ENCODE measurements around the gene ETV1.

DNA sequence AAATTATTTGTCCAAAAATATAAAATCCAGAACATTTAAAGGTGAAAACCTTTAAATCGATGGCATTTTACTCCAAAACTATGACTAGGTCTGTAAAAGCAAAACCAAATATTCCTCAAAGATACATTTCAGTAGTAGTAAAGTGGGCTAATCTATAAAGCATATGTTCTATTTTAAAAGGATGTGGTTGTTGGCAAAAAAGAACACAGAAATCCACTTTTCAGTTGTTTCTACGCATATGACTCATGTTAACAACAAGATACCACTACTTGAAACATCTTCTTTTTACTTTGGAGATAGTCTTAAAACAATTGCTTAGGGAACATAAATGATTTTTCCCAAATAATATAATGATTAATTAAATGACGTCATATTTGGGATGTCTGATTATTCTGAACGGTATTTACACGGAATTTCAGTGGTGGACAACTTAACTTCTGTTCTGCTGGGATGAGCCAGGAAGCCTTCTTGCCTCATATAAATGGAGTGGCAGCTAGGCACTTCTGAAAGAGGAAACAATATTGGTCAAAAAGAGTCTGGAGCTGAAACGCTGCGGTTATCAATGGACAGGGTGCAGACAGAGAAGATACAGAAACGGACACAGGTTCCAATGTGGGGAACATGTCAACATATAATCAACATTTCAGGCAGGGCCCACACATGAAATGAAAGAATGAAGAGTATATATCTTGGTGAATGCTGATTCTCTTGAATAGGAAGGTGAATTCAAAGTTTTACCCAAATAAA lies 78.5 kb downstream of the ETV1 start:
- TF ChIP-seq, protein P1, sequence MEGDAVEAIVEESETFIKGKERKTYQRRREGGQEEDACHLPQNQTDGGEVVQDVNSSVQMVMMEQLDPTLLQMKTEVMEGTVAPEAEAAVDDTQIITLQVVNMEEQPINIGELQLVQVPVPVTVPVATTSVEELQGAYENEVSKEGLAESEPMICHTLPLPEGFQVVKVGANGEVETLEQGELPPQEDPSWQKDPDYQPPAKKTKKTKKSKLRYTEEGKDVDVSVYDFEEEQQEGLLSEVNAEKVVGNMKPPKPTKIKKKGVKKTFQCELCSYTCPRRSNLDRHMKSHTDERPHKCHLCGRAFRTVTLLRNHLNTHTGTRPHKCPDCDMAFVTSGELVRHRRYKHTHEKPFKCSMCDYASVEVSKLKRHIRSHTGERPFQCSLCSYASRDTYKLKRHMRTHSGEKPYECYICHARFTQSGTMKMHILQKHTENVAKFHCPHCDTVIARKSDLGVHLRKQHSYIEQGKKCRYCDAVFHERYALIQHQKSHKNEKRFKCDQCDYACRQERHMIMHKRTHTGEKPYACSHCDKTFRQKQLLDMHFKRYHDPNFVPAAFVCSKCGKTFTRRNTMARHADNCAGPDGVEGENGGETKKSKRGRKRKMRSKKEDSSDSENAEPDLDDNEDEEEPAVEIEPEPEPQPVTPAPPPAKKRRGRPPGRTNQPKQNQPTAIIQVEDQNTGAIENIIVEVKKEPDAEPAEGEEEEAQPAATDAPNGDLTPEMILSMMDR (IDR thresholded peaks at IDR 0.05) = no peak
- TF ChIP-seq POLR2A (IDR thresholded peaks at IDR 0.05) = no peak
